IMR-90 (cell line): Measurements from ENCODE around the gene GPATCH2.

Experiments used
- BHLHE40 ChIP-seq: fragments of 150-350 bp; IDR thresholded peaks from 2 replicates; pipeline ENCODE4 v1.6.1; 2016; ENCODE audit warnings: mild to moderate bottlenecking, low read depth, low read length
- CEBPB ChIP-seq: IDR thresholded peaks from 2 replicates; pipeline ENCODE4 v1.6.1; 2012; ENCODE audit warnings: low read depth, low read length, improper control_type of control experiment
- CHD1 ChIP-seq: IDR thresholded peaks from 2 replicates; pipeline ENCODE4 v1.6.1; 2012; ENCODE audit warnings: low read depth, low read length, improper control_type of control experiment
- CTCF ChIP-seq: conservative IDR thresholded peaks from 2 replicates; pipeline ENCODE4 v1.5.1; 2012; ENCODE audit warnings: mild to moderate bottlenecking, low read depth, low read length, improper control_type of control experiment
- FOS ChIP-seq: fragments of 150-350 bp; IDR thresholded peaks from 2 replicates; pipeline ENCODE4 v1.6.1; 2016; ENCODE audit warnings: low read depth, low read length
- NFE2L2 ChIP-seq: fragments of 150-350 bp; IDR thresholded peaks from 2 replicates; pipeline ENCODE4 v1.6.1; 2016; ENCODE audit warnings: low read depth, mild to moderate bottlenecking, low read length
- POLR2A ChIP-seq: IDR thresholded peaks from 2 replicates; pipeline ENCODE4 v1.6.1; 2012; ENCODE audit warnings: mild to moderate bottlenecking, low read depth, low read length

- TF ChIP-seq CTCF (no peak), POLR2A (no peak), FOS (no peak), CHD1 (no peak), NFE2L2 (no peak), BHLHE40 (no peak; the same call in 1 of the 2 replicates), CEBPB (no peak)
Observed at GRCh38 chr1:217586586-217586985, 44.3 kb downstream of the GPATCH2 start.
